Activated T-helper 17 cell treated with anti-CD3 and anti-CD28 coated beads, Interleukin-2, amount 50 U/mL, for 72 hours (primary cell): ENCODE data around the gene DROSHA. TPM values are rescaled to one million over a fixed set of nuclear protein-coding genes. Genes with fewer than 3 reads are reported as not detected.
"Not testable (repeated sequence)": the region's sequence is repeated elsewhere in the genome, so short reads cannot be mapped to it uniquely, and the experiment has no call there.

Source experiments
- ATAC-seq: fragments of 150-1000 bp; cut with Tn5 transposase; replicated peaks from 2 replicates; pipeline ENCODE4 v1.10.0; 2021; ENCODE audit warnings: mild to moderate bottlenecking, moderate library complexity
- H3K27ac Mint-ChIP-seq: one replicate; pipeline ENCODE4 v1.8.0; 2022; ENCODE audit warnings: mixed read lengths
- H3K27me3 Mint-ChIP-seq: one replicate; pipeline ENCODE4 v1.8.0; 2022; ENCODE audit warnings: mixed read lengths
- H3K36me3 Mint-ChIP-seq: one replicate; pipeline ENCODE4 v1.8.0; 2022; ENCODE audit warnings: low read depth, mild to moderate bottlenecking, mixed read lengths
- H3K4me1 Mint-ChIP-seq: one replicate; pipeline ENCODE4 v1.8.0; 2022; ENCODE audit warnings: mixed read lengths
- H3K4me3 Mint-ChIP-seq: one replicate; pipeline ENCODE4 v1.8.0; 2022; ENCODE audit warnings: mild to moderate bottlenecking, mixed read lengths
- H3K9me3 Mint-ChIP-seq: one replicate; pipeline ENCODE4 v1.8.0; 2022; ENCODE audit warnings: mixed read lengths
- total RNA-seq, 2 donors: library from RNA; stranded (reverse); gene quantifications; one replicate each; pipeline ENCODE4 v1.2.3, GENCODE V29; 2022

DROSHA gene
- total RNA-seq, 2 donors from 2014 or later = 56.6 to 81.0 TPM

- Mint-ChIP-seq H3K27me3 (peaks cover 20% of the 10 kb centered on the region), H3K36me3 (no peaks in the 10 kb centered on the region), H3K9me3 (no peaks in the 10 kb centered on the region), H3K4me1 (no peaks in the 10 kb centered on the region), H3K27ac (no peak overlapping the region), H3K4me3 (no peak overlapping the region)
- ATAC-seq = no peak
Measured at GRCh38 chr5:31381299-31381698, 150.6 kb downstream of the DROSHA start.

- peaks cover 20% of the 10 kb centered on the region for H3K27me3 Mint-ChIP-seq
- H3K36me3 Mint-ChIP-seq = no peaks in the 10 kb centered on the region
- ATAC-seq = no peak
- no peak overlapping the region for H3K4me3 Mint-ChIP-seq
- no peak overlapping the region for H3K27ac Mint-ChIP-seq
- no peaks in the 10 kb centered on the region for H3K4me1 Mint-ChIP-seq
- no peaks in the 10 kb centered on the region for H3K9me3 Mint-ChIP-seq
Measured at GRCh38 chr5:31380049-31380448, 151.8 kb downstream of the DROSHA start.

- Mint-ChIP-seq H3K36me3 (no peaks in the 10 kb centered on the region), H3K27ac (no peak overlapping the region), H3K4me3 (no peak overlapping the region), H3K9me3 (no peaks in the 10 kb centered on the region), H3K4me1 (no peaks in the 10 kb centered on the region), H3K27me3 (peaks cover 15% of the 10 kb centered on the region)
- no peak for ATAC-seq
Measured at GRCh38 chr5:31378838-31379237, 153.1 kb downstream of the DROSHA start.

DNA sequence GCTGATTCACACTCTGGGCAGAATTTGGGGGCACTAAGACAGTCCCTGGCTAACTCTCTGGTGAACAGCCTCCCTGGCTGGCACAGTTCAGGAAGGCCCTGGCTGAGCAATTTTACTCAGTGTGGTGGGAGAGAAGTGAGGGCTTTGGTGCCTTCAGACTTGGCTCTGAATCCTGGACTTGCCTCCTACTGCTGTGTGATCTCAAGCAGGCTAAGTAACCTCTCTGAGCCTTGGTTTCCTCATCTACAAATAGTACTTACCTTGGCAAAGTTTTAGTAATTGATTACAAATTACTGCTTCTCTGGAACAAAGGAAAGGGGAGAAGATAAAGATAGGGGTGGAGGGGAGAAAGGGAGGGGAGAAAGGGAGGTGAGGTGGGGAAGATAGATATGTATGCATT, 153.8 kb downstream of the DROSHA start:
- Mint-ChIP-seq H3K27ac (no peak overlapping the region), H3K27me3 (peaks cover 15% of the 10 kb centered on the region), H3K9me3 (no peaks in the 10 kb centered on the region), H3K4me1 (no peaks in the 10 kb centered on the region), H3K36me3 (no peaks in the 10 kb centered on the region), H3K4me3 (no peak overlapping the region)
- ATAC-seq = no peak

DNA sequence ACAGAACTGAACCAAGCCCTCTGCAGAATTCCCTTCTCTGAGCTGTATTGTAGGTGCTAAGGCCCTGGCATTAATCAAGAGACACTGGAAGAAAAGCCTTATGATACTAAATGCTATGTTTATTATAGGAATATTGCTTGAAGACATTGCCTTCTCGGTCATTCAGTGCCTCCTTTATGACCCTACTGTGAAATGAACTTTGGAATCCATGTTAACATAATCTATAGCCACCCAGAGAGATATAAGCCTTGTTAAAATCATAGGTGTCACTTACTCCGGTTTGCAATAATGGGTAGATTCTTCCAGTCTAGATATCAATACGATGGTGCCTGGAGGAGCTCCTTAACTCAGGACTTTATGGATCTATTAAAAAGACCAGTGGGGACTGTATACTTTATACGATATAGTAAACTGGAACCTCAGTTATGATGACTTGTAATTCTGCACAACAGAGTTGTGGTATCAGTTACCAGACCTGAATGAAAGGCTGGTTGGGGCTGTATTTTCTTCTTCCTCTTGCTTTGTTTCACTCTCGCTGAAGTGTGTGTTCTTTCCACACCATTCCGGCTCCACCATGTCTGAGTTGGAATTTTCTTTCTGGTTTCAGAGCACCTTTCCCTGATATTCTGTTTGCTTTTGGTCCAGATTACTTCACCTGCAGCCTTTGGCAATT, 154.5 kb downstream of the DROSHA start:
- Mint-ChIP-seq H3K36me3 (no peaks in the 10 kb centered on the region), H3K4me1 (no peaks in the 10 kb centered on the region), H3K9me3 (no peaks in the 10 kb centered on the region), H3K27me3 (peaks cover 15% of the 10 kb centered on the region), H3K4me3 (no peak overlapping the region), H3K27ac (no peak overlapping the region)
- ATAC-seq = no peak

- Mint-ChIP-seq H3K36me3 (no peaks in the 10 kb centered on the region), H3K4me3 (no peak overlapping the region), H3K9me3 (no peaks in the 10 kb centered on the region), H3K27ac (no peak overlapping the region), H3K4me1 (no peaks in the 10 kb centered on the region), H3K27me3 (peaks cover 15% of the 10 kb centered on the region)
- ATAC-seq = no peak
Measured at GRCh38 chr5:31375999-31376720, 155.7 kb downstream of the DROSHA start.

DNA sequence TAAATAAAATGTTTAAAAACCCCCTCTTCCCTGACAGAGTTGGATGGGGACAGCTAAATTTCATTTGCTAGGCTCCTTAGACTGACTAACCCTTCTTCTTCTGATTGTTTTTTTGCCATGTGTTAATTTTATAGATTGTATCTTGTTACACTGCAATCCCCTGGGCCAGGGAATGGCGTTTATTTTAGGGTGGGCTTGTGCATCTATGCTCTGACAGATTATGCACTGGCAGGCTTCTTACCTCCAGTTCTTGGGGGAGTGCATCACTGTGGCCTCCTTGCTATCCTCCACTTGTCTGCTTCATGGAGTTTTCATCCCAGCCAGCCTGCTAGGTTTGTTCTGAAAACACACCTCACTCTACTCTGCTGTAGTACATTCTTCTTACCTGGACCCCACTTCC, 159.8 kb downstream of the DROSHA start:
- no peak for ATAC-seq
- no peak overlapping the region for H3K4me3 Mint-ChIP-seq
- H3K27me3 Mint-ChIP-seq = peaks cover 27% of the 10 kb centered on the region
- H3K4me1 Mint-ChIP-seq = no peaks in the 10 kb centered on the region
- H3K36me3 Mint-ChIP-seq = no peaks in the 10 kb centered on the region
- H3K27ac Mint-ChIP-seq = no peak overlapping the region
- no peaks in the 10 kb centered on the region for H3K9me3 Mint-ChIP-seq

GRCh38 chr5:31366941-31367340, 165.0 kb downstream of the DROSHA start:
- peaks cover 28% of the 10 kb centered on the region for H3K27me3 Mint-ChIP-seq
- no peak for ATAC-seq

DNA sequence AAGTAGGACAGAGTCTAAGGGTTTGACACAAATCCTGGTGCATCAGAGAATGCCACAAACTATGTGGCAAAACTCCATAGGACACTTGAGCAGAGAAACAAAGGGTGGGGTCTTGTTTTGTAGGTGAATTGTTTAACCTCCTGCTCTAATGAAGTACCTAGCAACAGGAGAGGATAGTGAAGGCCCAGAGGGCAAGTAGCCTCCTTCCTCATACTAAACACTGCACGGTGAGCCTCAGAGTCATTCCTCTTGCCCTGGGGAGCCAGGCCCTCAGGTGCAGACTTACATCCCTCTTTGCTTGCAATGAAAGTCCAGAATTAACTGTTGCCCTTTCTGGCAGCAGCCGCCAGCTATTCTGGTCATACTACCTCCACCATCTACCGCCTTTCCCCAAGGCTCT, 166.1 kb downstream of the DROSHA start:
- H3K9me3 Mint-ChIP-seq = no peaks in the 10 kb centered on the region
- H3K27me3 Mint-ChIP-seq = peaks cover 25% of the 10 kb centered on the region
- H3K4me3 Mint-ChIP-seq = no peak overlapping the region

More at GRCh38 chr5:31366941-31367340, 165.0 kb downstream of the DROSHA start:
- Mint-ChIP-seq H3K4me3 (no peak overlapping the region), H3K4me1 (no peaks in the 10 kb centered on the region), H3K27ac (no peak overlapping the region), H3K9me3 (no peaks in the 10 kb centered on the region), H3K36me3 (no peaks in the 10 kb centered on the region)

DNA sequence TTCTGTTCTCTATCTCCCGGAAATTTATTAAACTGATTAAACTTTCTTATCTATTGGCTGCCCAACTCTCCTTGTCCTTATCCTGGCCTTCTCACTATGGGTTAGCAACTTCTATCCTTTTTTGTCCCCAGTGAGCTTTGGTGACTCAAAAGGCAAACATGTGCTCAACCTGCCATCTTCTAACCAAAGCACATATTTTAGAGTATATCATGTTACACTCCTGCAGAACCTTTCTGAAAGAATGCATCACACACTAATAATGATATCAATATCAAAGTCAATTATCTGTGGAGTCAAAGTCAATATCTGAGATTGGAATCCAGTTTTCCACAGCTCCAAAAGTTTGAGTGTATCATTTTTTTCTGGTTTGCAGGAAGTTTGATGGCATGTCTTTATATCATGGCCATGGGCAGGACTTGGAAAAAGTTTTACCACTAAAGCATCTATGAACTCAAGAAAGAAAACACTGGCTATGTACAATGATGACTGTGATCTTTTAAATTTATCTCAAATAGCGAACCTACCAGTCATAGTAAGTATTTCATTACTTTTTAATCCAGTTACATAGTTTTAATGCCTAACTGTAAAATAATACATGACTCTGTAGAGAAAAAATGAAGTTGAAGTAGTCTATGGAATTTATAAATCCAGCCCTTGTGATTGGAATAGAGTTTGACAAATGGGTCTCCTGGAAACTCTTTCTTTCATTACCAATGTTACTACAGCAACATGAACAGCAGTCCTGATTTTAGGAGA, 166.8 kb downstream of the DROSHA start:
- Mint-ChIP-seq H3K4me1 (no peaks in the 10 kb centered on the region), H3K27ac (no peak overlapping the region), H3K27me3 (peaks cover 30% of the 10 kb centered on the region), H3K9me3 (no peaks in the 10 kb centered on the region), H3K4me3 (no peak overlapping the region), H3K36me3 (no peaks in the 10 kb centered on the region)
- ATAC-seq = no peak

More for the DNA sequence above, 166.1 kb downstream of the DROSHA start:
- no peak for ATAC-seq
- no peak overlapping the region for H3K27ac Mint-ChIP-seq
- no peaks in the 10 kb centered on the region for H3K36me3 Mint-ChIP-seq
- no peaks in the 10 kb centered on the region for H3K4me1 Mint-ChIP-seq

- no peaks in the 10 kb centered on the region for H3K4me1 Mint-ChIP-seq
- H3K27me3 Mint-ChIP-seq = peaks cover 25% of the 10 kb centered on the region
- no peak overlapping the region for H3K27ac Mint-ChIP-seq
- H3K36me3 Mint-ChIP-seq = no peaks in the 10 kb centered on the region
- no peaks in the 10 kb centered on the region for H3K9me3 Mint-ChIP-seq
- no peak overlapping the region for H3K4me3 Mint-ChIP-seq
- no peak for ATAC-seq
Measured at GRCh38 chr5:31362931-31363568, 168.8 kb downstream of the DROSHA start.

GRCh38 chr5:31362529-31362900, 169.4 kb downstream of the DROSHA start:
- Mint-ChIP-seq H3K27me3 (peaks cover 22% of the 10 kb centered on the region), H3K36me3 (no peaks in the 10 kb centered on the region), H3K4me3 (no peak overlapping the region), H3K27ac (no peak overlapping the region), H3K4me1 (no peaks in the 10 kb centered on the region), H3K9me3 (no peaks in the 10 kb centered on the region)
- ATAC-seq = no peak

GRCh38 chr5:31361704-31362528, 170.0 kb downstream of the DROSHA start:
- H3K9me3 Mint-ChIP-seq, H3K36me3 Mint-ChIP-seq, ATAC-seq, H3K4me3 Mint-ChIP-seq, H3K4me1 Mint-ChIP-seq, H3K27ac Mint-ChIP-seq: not testable (repeated sequence)
- H3K27me3 Mint-ChIP-seq = peaks cover 22% of the 10 kb centered on the region

GRCh38 chr5:31361234-31361633, 170.7 kb downstream of the DROSHA start:
- Mint-ChIP-seq H3K27ac (no peak overlapping the region), H3K4me3 (no peak overlapping the region), H3K36me3 (no peaks in the 10 kb centered on the region), H3K9me3 (no peaks in the 10 kb centered on the region), H3K4me1 (no peaks in the 10 kb centered on the region), H3K27me3 (peaks cover 22% of the 10 kb centered on the region)
- ATAC-seq = no peak
